Activated naive CD8-positive, alpha-beta T cell treated with anti-CD3 and anti-CD28 coated beads, Interleukin-2, amount 10 ng/mL, durations not matched to agents 7 days and 5 days (primary cell): ENCODE results near the gene PARD3. TPM values are rescaled to one million over a fixed set of nuclear protein-coding genes. Genes with fewer than 3 reads are reported as not detected.
"Not testable (repeated sequence)": the region's sequence is repeated elsewhere in the genome, so short reads cannot be mapped to it uniquely, and the experiment has no call there.

Experiments
- ATAC-seq: fragments of 150-1000 bp; cut with Tn5 transposase; one replicate; pipeline ENCODE4 v1.10.0; 2021; ENCODE audit warnings: low read depth, moderate library complexity
- POLR2A ChIA-PET: fragments of 350-600 bp; sonication (Branson Sonifier 250); formaldehyde crosslinking; loops from one replicate; lab custom pipeline; 2021; ENCODE audit warnings: antibody characterized with exemption; lab: Charles Lee
- DNase-seq: peaks from one replicate; pipeline ENCODE4 v3.0.0; 2021
- H3K27ac Mint-ChIP-seq: one replicate; pipeline ENCODE4 v1.8.0; 2022; ENCODE audit warnings: mild to moderate bottlenecking, mixed read lengths
- H3K27me3 Mint-ChIP-seq: one replicate; pipeline ENCODE4 v1.8.0; 2022; ENCODE audit warnings: mild to moderate bottlenecking, moderate library complexity, mixed read lengths
- H3K36me3 Mint-ChIP-seq: one replicate; pipeline ENCODE4 v1.8.0; 2021; ENCODE audit warnings: mild to moderate bottlenecking, mixed read lengths
- H3K4me1 Mint-ChIP-seq: one replicate; pipeline ENCODE4 v1.8.0; 2021; ENCODE audit warnings: mixed read lengths
- H3K4me3 Mint-ChIP-seq: one replicate; pipeline ENCODE4 v1.8.0; 2022; ENCODE audit warnings: mild to moderate bottlenecking, moderate library complexity, mixed read lengths
- H3K9me3 Mint-ChIP-seq: one replicate; pipeline ENCODE4 v1.8.0; 2021; ENCODE audit warnings: mixed read lengths
- total RNA-seq, 2 experiments: library from RNA; stranded (reverse); gene quantifications; one replicate each; pipeline ENCODE4 v1.2.3, GENCODE V29; 2021

Gene PARD3
- total RNA-seq, 2 experiments from 2014 or later, result 0.48 to 0.55 TPM

- Mint-ChIP-seq H3K27ac (no peak overlapping the region), H3K9me3 (peaks cover 4% of the 10 kb centered on the region), H3K4me1 (no peaks in the 10 kb centered on the region), H3K36me3 (no peaks in the 10 kb centered on the region), H3K27me3 (peaks cover 6% of the 10 kb centered on the region), H3K4me3 (no peak overlapping the region)
- POLR2A ChIA-PET, result no interaction called here
- ATAC-seq, result no peak
- no peak for DNase-seq
Observed at GRCh38 chr10:34272316-34272715, 542.8 kb downstream of the PARD3 start.

GRCh38 chr10:34268410-34268809 lies 546.7 kb downstream of the PARD3 start:
- H3K27ac Mint-ChIP-seq, ATAC-seq, H3K36me3 Mint-ChIP-seq, H3K9me3 Mint-ChIP-seq, DNase-seq, H3K27me3 Mint-ChIP-seq, POLR2A ChIA-PET, H3K4me3 Mint-ChIP-seq, H3K4me1 Mint-ChIP-seq: not testable (repeated sequence)

- no peak for DNase-seq
- Mint-ChIP-seq H3K27ac (no peak overlapping the region), H3K4me1 (no peaks in the 10 kb centered on the region), H3K9me3 (peaks cover 2% of the 10 kb centered on the region), H3K27me3 (peaks cover 4% of the 10 kb centered on the region), H3K36me3 (no peaks in the 10 kb centered on the region), H3K4me3 (no peak overlapping the region)
- POLR2A ChIA-PET, result no interaction called here
- no peak for ATAC-seq
Observed at GRCh38 chr10:34262985-34263384, 552.1 kb downstream of the PARD3 start.

- Mint-ChIP-seq H3K27ac (no peak overlapping the region), H3K27me3 (peaks cover 6% of the 10 kb centered on the region), H3K36me3 (no peaks in the 10 kb centered on the region), H3K4me1 (no peaks in the 10 kb centered on the region), H3K9me3 (no peaks in the 10 kb centered on the region), H3K4me3 (no peak overlapping the region)
- POLR2A ChIA-PET, result no interaction called here
- ATAC-seq, result no peak
- no peak for DNase-seq
Observed at GRCh38 chr10:34260904-34261303, 554.2 kb downstream of the PARD3 start.

GRCh38 chr10:34256216-34256615 lies 558.9 kb downstream of the PARD3 start:
- Mint-ChIP-seq H3K4me1 (peaks cover 9% of the 10 kb centered on the region), H3K9me3 (no peaks in the 10 kb centered on the region), H3K27me3 (peaks cover 6% of the 10 kb centered on the region), H3K27ac (no peak overlapping the region), H3K36me3 (no peaks in the 10 kb centered on the region), H3K4me3 (no peak overlapping the region)
- POLR2A ChIA-PET, result no interaction called here
- ATAC-seq, result no peak
- no peak for DNase-seq

- Mint-ChIP-seq H3K36me3 (no peaks in the 10 kb centered on the region), H3K4me3 (no peak overlapping the region), H3K9me3 (no peaks in the 10 kb centered on the region), H3K27ac (no peak overlapping the region), H3K4me1 (peaks cover 9% of the 10 kb centered on the region), H3K27me3 (peaks cover 2% of the 10 kb centered on the region)
- DNase-seq (no peak), ATAC-seq (no peak)
- POLR2A ChIA-PET, result no interaction called here
Observed at GRCh38 chr10:34255035-34255434, 560.1 kb downstream of the PARD3 start.

GRCh38 chr10:34254596-34254995 lies 560.5 kb downstream of the PARD3 start:
- POLR2A ChIA-PET, result no interaction called here
- H3K36me3 Mint-ChIP-seq, result no peaks in the 10 kb centered on the region
- H3K4me1 Mint-ChIP-seq, result peaks cover 9% of the 10 kb centered on the region
- peaks cover 2% of the 10 kb centered on the region for H3K27me3 Mint-ChIP-seq
- ATAC-seq (no peak), DNase-seq (no peak)
- no peaks in the 10 kb centered on the region for H3K9me3 Mint-ChIP-seq
- H3K4me3 Mint-ChIP-seq, result no peak overlapping the region
- H3K27ac Mint-ChIP-seq, result no peak overlapping the region

GRCh38 chr10:34252111-34252510 lies 563.0 kb downstream of the PARD3 start:
- POLR2A ChIA-PET, result no interaction called here
- H3K4me3 Mint-ChIP-seq, result no peak overlapping the region
- no peak for ATAC-seq
- H3K36me3 Mint-ChIP-seq, result no peaks in the 10 kb centered on the region
- H3K9me3 Mint-ChIP-seq, result no peaks in the 10 kb centered on the region
- no peak for DNase-seq
- no peak overlapping the region for H3K27ac Mint-ChIP-seq
- peaks cover 2% of the 10 kb centered on the region for H3K27me3 Mint-ChIP-seq
- H3K4me1 Mint-ChIP-seq, result peaks cover 9% of the 10 kb centered on the region

- no peaks in the 10 kb centered on the region for H3K36me3 Mint-ChIP-seq
- no peaks in the 10 kb centered on the region for H3K27me3 Mint-ChIP-seq
- H3K4me1 Mint-ChIP-seq, result peaks cover 9% of the 10 kb centered on the region
- DNase-seq (no peak), ATAC-seq (no peak)
- no peak overlapping the region for H3K4me3 Mint-ChIP-seq
- POLR2A ChIA-PET, result no interaction called here
- H3K9me3 Mint-ChIP-seq, result no peaks in the 10 kb centered on the region
- H3K27ac Mint-ChIP-seq, result no peak overlapping the region
Observed at GRCh38 chr10:34251177-34251576, 563.9 kb downstream of the PARD3 start.

- peaks cover 9% of the 10 kb centered on the region for H3K4me1 Mint-ChIP-seq
- DNase-seq (no peak), ATAC-seq (no peak)
- no peak overlapping the region for H3K27ac Mint-ChIP-seq
- H3K9me3 Mint-ChIP-seq, result no peaks in the 10 kb centered on the region
- no peak overlapping the region for H3K4me3 Mint-ChIP-seq
- H3K27me3 Mint-ChIP-seq, result no peaks in the 10 kb centered on the region
- no peaks in the 10 kb centered on the region for H3K36me3 Mint-ChIP-seq
- POLR2A ChIA-PET, result no interaction called here
Observed at GRCh38 chr10:34250722-34251121, 564.4 kb downstream of the PARD3 start.

GRCh38 chr10:34249634-34250033 lies 565.5 kb downstream of the PARD3 start:
- Mint-ChIP-seq H3K9me3 (no peaks in the 10 kb centered on the region), H3K36me3 (no peaks in the 10 kb centered on the region), H3K27ac (no peak overlapping the region), H3K27me3 (no peaks in the 10 kb centered on the region), H3K4me3 (no peak overlapping the region), H3K4me1 (peaks cover 2% of the 10 kb centered on the region)
- POLR2A ChIA-PET, result no interaction called here
- no peak for DNase-seq
- ATAC-seq, result no peak

GRCh38 chr10:34247560-34247959 lies 567.5 kb downstream of the PARD3 start:
- Mint-ChIP-seq H3K27ac (no peak overlapping the region), H3K9me3 (no peaks in the 10 kb centered on the region), H3K27me3 (no peaks in the 10 kb centered on the region), H3K36me3 (no peaks in the 10 kb centered on the region), H3K4me3 (no peak overlapping the region), H3K4me1 (no peaks in the 10 kb centered on the region)
- ATAC-seq (no peak), DNase-seq (no peak)
- POLR2A ChIA-PET, result no interaction called here

- POLR2A ChIA-PET, result no interaction called here
- Mint-ChIP-seq H3K9me3 (no peaks in the 10 kb centered on the region), H3K4me1 (peaks cover 2% of the 10 kb centered on the region), H3K36me3 (no peaks in the 10 kb centered on the region), H3K4me3 (no peak overlapping the region), H3K27ac (no peak overlapping the region), H3K27me3 (peaks cover 2% of the 10 kb centered on the region)
- DNase-seq (no peak), ATAC-seq (no peak)
Observed at GRCh38 chr10:34244756-34245484, 570.2 kb downstream of the PARD3 start.

- H3K9me3 Mint-ChIP-seq, result no peaks in the 10 kb centered on the region
- H3K4me1 Mint-ChIP-seq, result peaks cover 4% of the 10 kb centered on the region
- POLR2A ChIA-PET, result no interaction called here
- no peak overlapping the region for H3K27ac Mint-ChIP-seq
- H3K36me3 Mint-ChIP-seq, result no peaks in the 10 kb centered on the region
- ATAC-seq (no peak), DNase-seq (no peak)
- no peak overlapping the region for H3K4me3 Mint-ChIP-seq
- peaks cover 2% of the 10 kb centered on the region for H3K27me3 Mint-ChIP-seq
Observed at GRCh38 chr10:34241226-34242000, 573.7 kb downstream of the PARD3 start.
